GM19023 (cell line): ENCODE measurements around the gene UNC5A.

ENCODE experiments used
- ATAC-seq: cut with Tn5 transposase; IDR thresholded peaks from one replicate; pipeline ENCODE4 v1.9.1; 2021; ENCODE audit warnings: mild to moderate bottlenecking, moderate library complexity; ENCODE audit not compliant: unreplicated experiment

Gene UNC5A

GRCh38 chr5:176890455-176891330 is 80.3 kb downstream of the UNC5A start:
- no peak for ATAC-seq

- ATAC-seq: no peak
Measured at GRCh38 chr5:176891331-176891958, 81.1 kb downstream of the UNC5A start.

- ATAC-seq: no peak
Measured at GRCh38 chr5:176892663-176893062, 82.3 kb downstream of the UNC5A start.

GRCh38 chr5:176894298-176894697 is 83.9 kb downstream of the UNC5A start:
- ATAC-seq: no peak

GRCh38 chr5:176895831-176896230 is 85.5 kb downstream of the UNC5A start:
- ATAC-seq: no peak

- no peak for ATAC-seq
Measured at GRCh38 chr5:176897263-176897662, 86.9 kb downstream of the UNC5A start.

GRCh38 chr5:176899296-176899891 is 89.0 kb downstream of the UNC5A start, which contains the start of gene HK3:
Gene HK3 (minus strand): TSS chr5:176899346. CDS start chr5:176896159, 3,187 bp downstream.
- no peak for ATAC-seq

GRCh38 chr5:176899946-176900779 is 89.8 kb downstream of the UNC5A start:
- ATAC-seq: no peak

- ATAC-seq: no peak
Measured at GRCh38 chr5:176900780-176901204, 90.4 kb downstream of the UNC5A start.

GRCh38 chr5:176901260-176902101 is 91.1 kb downstream of the UNC5A start:
- ATAC-seq: peak; percentile 54

- no peak for ATAC-seq
Measured at GRCh38 chr5:176902102-176902814, 91.9 kb downstream of the UNC5A start.

- ATAC-seq: no peak
Measured at GRCh38 chr5:176902911-176903664, 92.7 kb downstream of the UNC5A start.

- ATAC-seq: no peak
Measured at GRCh38 chr5:176904276-176904675, 93.9 kb downstream of the UNC5A start.

- no peak for ATAC-seq
Measured at GRCh38 chr5:176906126-176906525, 95.8 kb downstream of the UNC5A start.

- no peak for ATAC-seq
Measured at GRCh38 chr5:176906796-176907195, 96.4 kb downstream of the UNC5A start.

- no peak for ATAC-seq
Measured at GRCh38 chr5:176908675-176909368, 98.5 kb downstream of the UNC5A start.

GRCh38 chr5:176912115-176912514 is 101.8 kb downstream of the UNC5A start:
- ATAC-seq: no peak

GRCh38 chr5:176915906-176916305 is 105.5 kb downstream of the UNC5A start:
- ATAC-seq: no peak
